Stimulated activated naive CD4-positive, alpha-beta T cell treated with Interleukin-2 at 50 U/mL for 16 hours (primary cell): ENCODE measurements around the gene WNT5A.
"Not testable (repeated sequence)": the region's sequence is repeated elsewhere in the genome, so short reads cannot be mapped to it uniquely, and the experiment has no call there.

ENCODE experiments used
- DNase-seq: peaks from one replicate; lab custom pipeline; 2025; lab: John Stamatoyannopoulos, UW

The WNT5A gene

DNA sequence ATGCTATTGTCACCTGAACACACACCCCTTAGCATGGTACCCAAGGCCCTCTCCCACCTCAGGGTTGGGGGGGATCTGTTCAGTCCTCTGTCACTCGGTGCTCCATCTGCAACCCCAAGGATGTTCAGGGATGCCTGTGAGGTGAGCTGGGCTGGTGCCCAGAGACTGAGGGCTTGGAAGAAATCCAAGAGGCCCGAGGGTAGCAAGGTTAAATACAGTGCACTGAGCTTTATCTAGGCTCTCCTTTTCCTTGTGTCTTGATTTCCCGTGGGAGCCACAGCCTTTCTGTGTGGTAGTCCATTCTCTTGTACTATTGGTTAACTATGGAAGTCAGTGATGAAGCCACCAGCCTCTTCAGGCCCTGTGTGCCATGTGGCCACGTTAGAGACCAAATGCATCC, 18.7 kb upstream of the WNT5A start:
- DNase-seq = no peak

DNA sequence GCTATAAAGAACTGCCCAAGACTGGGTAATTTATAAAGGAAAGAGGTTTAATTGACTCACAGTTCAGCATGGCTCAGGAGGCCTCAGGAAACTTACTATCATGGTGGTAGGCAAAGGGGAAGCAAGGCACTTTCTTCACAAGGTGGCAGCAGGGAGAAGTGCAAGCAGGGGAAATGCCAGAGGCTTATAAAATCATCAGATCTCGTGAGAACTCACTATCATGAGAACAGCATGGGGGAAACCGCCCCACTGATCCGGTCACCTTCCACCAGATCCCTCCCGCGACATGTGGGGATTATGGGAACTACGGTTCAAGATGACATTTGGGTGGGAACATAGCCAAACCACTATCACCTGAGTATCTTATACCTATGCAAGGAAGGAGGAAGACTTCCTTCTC, 18.0 kb upstream of the WNT5A start:
- DNase-seq = not testable (repeated sequence)

DNA sequence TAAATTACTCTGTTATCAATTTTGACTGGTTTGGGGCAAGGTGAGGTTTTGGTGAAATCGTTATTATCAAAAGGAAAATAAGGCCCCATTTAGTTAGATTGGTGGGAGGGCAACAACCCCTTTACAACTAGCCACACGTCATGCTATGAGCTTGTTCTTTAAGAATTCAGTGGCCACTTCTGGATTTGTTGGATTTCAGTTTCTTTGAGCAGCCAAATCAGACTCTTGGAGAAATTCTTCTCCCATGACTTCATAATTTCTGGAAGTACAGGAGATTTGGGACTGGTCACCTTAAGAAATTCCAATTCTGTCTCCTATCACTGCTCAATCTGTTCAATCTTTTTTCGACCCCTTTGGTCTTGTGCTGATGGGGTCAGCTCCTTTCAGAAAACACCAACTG, 14.8 kb upstream of the WNT5A start:
- DNase-seq = no peak

DNA sequence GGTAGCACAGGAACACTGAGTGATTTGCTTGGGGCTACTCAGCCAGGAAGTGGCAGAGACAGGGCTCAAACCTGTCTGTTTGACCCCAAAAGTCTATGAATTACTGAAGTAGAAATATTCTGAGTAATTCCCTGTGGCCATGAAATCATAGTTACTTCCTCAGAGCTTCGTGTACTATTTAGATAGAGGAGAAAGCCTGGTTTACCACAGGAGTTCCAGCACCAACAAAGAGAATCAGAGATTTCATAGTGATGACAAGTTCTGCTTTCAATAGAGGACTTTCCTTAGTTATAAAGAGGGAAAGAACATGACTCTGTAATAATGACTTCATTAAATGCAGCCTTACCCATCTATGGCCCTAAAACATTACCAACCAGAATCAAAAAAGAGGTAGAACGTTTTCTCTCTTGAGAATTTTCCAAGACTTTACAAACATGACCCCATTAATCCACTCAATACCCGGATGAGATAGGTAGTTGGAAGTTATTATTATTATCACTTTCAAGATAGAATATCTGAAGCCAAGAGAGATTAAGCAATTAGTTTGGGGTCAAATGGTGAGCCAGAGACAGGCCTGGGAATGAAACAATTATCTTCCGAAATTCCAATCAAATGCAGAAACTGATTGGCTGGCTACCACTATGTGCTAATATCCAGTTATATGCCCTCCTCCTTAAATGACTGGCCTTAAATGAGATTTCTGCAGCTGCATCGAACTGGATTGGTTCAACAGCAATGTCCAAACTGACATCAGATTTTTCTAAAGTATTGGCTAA, 13.6 kb upstream of the WNT5A start:
- DNase-seq = no peak

DNA sequence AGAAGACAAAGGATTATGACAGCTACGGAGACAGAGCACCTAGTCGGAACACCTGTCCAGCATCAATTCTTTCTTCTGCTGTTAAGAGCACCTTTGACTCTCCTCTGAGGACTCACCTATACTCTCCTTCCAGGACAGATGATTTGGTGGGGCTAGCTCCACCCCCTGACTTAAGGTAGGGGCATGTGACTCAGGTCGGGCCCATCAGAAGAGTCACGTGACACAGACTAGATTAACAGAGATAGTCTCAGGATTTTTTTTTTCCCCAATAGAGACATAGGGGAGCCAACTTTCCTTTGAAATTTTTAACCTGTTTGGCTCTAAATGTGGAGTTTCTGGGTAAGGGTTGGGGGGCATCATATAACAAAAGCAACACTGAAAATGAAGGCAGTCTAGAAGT, 11.4 kb upstream of the WNT5A start:
- DNase-seq = no peak

DNA sequence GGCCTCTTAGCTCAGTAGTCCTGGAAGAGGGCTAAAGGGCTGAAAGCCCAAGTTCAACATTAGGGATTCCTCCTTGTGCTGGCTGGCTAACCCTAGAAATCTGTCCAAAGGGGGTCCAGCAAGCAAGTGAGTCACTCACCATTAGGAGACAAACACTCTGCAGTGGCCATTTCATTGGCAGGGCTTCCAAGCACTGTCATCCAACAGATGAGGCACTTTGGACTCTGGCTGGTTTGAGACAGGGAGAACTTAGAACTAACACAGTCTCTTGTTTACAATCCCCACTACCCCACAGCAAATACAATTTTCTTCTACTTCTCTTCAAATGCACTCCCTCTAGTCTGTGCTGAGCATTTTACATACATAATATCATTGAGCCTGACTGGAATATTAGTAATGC, 10.1 kb upstream of the WNT5A start:
- DNase-seq = no peak

DNA sequence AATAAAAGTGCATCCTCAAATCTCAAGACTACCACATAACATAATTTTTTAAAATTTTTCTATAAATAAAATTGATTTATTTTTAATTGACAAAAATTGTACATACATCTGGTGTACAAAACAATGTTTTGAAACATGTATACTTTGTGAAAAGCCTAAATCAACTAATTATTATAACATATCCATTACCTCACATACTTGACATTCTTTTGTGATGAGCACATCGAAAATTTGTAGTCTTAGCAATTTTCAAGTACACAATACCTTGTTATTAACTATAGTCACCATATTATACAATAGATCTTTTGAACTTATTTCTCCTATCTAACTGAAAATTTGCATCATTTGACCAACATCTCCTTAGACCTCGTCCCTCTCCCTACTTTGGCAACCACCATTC, 7.9 kb upstream of the WNT5A start:
- DNase-seq = no peak

DNA sequence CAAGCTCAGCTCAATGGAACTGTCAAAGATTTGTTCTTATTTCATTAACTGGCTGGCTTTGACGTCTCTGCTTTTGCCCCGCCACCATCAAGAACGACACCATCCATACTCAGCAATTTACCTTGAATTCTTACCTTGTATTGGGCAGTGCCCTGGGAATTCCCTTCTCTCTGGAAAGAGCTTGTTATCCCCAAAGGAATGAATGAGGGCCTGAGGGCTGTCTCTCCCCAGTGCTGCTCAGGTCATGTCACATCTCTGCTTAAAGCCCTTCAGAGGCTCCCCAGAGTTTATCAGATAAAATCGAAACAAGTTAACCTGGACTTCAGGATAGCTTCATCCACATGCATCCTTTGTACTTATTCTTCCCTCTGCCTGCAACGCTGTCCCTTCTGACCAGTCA, 5.9 kb upstream of the WNT5A start:
- no peak for DNase-seq

DNA sequence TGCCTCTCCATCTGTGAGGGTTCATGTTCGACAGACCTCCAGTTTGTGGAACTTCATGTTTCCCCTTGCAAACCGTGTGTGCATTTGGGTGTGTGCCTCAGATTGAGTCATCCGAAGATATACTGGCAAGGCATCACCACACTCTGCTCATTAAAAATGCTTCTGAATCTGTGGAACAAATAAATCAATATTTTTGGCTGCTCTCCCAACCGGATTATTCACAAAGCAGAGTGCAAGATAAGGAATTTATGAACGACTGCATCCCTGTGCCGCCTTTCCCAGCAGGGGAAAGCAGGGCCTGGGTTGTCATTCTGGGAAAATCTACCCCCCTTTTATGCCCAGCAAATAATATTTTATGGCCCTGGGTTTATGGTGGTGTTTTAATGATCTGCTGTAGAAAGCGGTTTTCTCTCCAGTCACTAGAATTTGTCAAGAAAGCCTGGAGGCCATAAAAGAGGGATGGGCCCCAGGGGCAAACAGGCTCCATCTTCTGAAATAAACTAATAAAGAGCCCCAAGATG, 4.2 kb upstream of the WNT5A start:
- DNase-seq = no peak

DNA sequence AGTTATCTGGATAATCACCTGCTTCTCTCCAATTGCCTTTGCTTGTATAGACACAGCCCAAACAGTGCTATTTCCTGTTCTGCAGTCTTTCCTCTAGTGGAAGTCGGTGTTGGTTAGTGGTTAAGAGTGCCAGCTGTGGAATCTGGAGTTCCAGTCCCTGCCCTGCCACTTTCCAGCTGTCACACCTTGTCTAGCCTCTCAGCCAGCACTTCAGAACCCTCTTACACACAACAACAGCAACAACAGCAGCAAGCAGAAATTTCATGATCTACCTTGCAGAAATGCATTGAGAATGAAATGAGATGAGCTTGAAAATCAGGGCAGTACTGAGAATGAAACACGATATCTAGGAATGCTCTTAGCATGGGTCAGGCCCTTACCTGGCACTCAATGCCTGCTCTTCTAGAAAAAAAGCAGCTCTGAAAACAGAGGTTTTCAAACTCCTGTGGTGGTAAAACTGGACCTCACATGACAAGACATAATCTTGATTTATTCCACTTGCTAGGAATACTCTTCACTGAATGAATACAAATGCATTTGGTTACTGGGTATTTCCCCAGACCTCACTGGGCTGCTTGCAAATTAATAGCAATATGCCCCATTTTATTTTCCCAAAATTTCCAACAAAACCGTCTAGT, 3.3 kb upstream of the WNT5A start:
- no peak for DNase-seq

DNA sequence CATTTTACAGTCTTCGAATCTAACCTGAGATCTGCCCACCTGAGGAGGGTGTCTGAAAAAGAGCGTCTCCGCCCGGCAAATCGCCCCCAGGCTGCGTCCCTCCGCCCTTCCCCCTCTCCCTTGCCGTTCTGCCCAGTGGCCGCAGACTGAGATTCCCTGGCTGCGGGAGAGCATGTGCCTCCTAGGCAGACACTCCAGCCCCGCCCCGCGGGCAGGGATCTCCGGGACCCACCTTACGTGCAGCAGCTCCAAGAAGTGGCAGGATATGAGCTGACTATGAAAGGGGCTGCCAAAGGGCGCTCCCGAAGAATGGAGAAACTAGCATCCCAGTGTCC, 2.7 kb upstream of the WNT5A start:
- DNase-seq = no peak

DNA sequence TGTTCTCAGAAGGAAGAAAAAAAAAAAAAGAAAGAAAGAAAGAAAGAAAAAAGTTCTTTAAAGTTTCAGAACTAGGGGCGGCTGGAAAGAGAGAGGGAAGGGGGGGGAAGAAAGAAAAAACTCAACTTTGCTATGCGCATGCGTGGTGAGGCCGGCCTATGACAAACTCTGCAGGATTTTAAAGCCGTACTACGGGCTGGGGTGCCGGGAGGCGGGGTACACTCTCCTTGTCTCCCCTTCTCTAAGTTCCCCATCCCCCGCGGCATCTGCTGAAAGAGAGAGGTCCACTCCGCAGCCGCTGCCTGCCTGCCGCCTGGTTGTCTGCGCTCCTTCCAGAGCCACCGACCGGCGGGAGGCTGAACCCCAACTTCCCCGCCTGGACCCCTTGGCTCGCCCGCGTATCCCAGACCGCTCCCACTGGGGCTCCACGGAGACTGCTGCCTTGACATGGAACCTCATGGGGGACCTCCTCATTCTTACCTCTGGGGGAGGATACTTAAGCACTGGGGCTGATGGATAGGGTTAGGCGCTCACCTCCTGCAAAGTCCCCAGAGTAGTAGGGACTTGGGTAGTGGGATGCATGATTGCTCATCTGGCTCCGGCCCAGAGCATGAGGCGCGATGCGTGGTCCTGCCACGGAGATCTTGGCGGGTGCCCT, 1.4 kb upstream of the WNT5A start:
- no peak for DNase-seq

DNA sequence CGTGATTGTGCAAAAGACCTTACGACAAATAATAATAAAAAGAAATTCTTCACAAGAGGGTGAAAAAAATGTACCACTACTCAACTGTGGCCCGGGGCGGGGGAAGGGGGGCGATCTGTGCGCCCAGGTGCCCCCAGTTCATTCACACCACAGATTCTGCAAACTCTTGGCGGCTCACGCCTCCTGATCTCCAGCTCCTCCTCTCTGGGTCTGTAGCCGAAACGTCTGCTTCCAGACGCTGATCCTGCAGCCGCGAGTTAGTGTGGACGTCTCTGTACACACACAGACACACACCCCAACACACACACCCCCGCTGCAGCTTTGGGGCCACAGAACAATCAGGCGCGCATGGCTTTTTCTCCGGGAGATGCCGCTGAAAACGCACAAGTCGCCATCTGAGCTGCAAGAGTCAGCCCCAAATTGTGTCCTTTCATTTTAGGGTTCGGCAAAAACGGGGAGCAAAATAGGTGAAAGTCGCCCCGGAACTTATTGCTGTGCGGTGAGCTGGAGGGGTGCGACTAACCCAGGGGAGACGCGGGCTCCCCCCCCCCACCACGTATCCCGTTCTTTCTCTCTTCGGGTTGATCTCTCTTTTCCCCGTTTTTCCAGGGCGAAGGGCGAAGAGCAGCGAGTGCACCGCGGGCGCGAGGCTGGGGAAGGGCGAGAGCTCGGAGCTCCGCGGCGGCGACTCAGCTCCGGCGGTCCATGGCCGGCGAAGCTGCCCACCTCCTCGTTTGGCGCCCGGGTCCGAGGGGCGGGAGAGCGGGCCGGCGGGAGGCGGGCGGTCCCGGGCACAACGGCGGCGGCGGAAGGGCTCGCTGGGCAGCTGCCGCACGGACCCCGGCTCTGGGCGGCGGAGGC, 505 bp upstream of the WNT5A start:
- DNase-seq = no peak

DNA sequence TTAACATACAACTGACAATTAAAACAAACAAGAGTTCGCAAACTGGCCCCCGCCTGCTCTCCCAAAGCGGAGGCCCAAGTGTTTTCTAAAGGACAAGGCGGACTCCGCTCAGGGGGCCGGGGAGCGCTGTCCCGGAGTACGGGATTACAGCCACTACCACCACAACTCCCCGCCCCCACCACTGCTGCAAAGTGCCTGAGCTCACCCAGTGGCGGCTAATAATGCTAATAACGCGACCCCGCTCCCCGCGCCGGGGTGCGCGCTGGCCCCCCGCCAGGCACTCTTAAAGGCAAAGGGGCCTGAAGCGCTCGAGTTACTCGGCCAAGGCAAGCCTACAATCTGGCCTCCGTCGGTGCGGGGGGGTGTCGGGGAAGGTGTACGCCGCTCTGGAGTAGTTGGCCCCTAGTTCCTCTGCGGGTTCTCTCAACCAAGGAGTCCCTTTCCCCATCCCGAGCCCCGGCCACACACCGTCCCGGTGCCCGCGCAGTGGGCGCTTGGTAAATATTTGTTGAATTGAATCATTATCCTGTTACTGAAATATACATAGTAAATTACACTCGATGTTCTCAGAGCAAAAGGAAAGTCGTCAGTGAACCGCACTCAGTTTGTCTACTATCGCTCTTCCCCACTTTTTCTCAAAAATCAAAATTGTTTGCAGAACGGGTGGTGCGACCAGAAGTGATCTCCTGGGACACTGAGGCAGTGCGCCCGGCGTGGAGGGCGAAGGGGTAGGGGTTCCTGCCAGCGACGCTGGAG, 827 bp downstream of the WNT5A start:
- no peak for DNase-seq

DNA sequence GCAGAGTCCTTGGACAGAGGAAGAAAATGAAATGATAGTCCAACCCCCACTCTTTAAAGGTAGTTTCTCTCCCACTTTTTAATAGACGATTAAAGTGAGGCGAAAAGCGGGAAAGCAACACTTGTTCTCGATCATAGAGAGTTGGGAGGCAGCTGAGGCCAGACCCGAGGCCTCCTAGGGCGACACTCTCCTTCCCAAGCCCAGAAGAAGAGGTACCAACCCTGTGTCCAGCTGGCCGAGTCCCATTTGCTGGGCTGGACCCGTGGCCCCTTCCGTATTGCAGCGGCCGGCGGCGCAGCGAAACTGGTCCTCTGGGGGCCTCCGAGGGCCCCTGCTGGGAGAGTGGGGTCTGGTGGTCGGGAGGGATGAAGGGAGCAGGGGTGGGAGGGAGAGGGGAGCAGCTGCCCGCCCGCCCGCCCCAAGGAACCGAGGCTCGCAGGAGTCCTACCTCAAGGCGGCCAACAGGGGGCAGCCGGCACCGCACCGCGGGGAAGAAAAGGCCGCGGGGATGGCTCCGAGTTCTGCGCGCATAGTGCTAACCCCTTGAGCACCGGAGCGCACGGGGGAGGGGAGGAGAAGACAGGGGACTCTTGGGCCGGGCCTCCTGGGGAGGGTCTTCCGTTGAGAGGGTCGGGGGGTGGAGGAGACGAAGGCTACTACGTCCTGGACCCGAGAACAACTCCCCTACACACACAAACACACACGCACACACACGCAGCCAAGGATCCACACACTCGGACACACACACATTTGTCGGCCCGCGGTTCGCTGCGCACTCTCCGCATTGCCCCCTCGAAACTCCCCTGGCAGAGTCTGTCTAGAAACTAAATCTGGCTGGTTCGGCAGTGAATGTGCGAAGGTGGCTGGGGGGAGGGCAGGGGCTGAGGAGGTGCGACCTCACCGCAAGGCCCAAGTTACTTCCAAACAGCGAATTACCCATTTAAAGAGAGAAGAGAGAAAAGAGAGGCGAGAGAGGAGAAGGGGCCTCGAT, 2.0 kb downstream of the WNT5A start:
- no peak for DNase-seq

DNA sequence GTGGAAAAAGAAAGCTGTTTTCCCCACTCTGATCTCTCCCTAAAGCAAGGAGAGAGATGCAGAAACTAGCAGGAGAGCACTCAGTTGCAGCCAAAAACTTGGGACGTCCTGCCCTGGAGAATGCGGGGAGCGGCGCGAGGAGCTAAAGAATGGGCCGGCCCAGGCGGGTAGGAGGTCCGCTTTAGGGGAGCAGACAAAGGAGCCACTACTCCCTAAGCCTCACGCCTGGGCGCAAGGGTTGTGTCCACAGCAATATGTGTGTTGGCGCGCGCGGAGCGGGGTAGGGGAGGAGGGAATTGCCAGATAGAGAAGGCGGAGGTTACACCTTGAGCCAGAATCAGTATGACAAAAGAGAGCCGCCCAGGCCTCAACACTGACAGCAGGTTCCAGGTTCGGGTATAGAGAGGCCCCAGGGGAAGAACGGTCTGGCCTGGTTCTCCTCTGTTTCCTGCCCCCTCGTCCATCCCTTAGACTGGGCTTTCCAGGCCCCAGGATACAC, 2.9 kb downstream of the WNT5A start:
- no peak for DNase-seq

DNA sequence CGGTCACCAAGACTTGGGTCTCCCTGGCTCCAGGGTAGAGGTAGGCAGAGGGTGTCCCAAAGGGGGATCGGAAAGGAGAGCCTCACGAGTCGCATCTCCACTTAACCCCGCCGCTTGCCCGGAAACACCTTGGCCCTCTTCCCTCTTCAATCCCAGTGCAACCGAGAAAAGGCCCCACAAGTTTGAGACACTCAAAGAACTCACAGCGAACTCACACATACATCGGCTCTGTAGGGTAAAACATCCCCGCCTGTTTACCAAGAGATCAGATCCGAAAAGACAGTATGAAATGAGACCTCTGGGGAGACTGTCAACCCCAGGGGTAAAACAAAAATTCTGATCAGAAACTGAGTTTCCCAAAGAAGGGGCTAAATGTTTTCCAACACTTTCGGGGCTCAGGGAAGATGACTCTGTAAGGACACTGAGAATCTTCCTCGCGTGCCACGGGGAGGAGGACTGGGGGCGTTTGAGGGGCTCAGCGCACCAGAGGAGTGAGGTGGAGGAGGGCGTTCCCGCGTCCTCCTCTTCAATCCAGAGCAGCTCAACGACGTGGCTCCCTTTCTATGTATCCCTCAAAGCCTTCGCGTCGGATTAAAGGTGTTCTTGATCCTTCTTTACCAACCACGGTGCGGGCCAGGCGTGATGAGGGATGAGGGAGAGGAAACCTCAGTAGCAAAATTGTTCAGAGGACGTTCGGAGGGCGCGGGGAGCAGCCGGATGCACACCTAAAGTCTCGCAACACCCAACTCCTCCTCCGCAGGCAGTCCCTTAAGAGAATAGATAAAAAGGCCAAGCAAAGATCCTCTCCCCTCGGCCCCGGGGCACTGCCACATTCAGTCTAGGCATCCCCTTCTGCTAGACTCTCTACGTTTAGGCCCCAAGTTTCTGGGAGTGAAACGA, 3.7 kb downstream of the WNT5A start:
- DNase-seq = no peak

DNA sequence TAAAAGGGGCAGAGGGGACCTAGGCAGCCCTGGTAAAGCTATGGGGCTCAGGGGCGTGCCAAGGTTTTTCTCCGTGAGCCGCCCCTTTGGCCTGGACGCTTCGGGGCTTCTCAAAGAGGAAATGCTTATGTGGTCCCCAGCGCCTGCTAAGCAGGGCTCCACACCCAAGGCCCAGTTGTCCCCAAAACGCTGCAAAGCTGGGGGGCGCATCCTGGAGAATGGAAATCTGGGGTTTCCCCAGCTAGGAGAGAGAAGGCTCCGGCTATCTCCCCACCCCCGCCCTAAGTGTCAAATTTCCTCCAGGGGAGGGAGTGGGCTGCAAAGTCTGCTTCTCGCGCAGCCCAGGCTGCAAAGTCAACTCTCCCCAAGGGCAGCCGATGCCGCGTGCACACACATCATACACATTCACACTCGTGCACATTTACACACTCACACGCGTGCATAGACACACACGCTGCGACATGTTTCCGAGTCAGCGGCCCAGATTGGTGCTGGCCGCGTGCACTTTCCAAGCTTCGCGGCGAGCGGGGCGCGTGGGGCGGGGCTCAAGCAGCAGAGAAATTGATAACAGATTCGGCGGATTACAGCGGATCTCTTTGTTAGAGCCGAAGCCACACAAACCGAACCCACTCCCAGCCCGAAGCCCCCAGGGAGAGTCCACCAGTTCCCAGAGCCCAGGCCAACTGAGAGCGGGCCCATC, 4.5 kb downstream of the WNT5A start:
- DNase-seq = no peak
